ENCODE data around the gene RWDD3. TPM values are rescaled to one million over a fixed set of nuclear protein-coding genes. Genes with fewer than 3 reads are reported as not detected.

RWDD3 gene
- total and polyA plus RNA-seq, 2 donors (not counting 3 experiments of a cell fraction or from before 2014, with no cell fraction given): 9.3 to 12.1 TPM

DNA sequence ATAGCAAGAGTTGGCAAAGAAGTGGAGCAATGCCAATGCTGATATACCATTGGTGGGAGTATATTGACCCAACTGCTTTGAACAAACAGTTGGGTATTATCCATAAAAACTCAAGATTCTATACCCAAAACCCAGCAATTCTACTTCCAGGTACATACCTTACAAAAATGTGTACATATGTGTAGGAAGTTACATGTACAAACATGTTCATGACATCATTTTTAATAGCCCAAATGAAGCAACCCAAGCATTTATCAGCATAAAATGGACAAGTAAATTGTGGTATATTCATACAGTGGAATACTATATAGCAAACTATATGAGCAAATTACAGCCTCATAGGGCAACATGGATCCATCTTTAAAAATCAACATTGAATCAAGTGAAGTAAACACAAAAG, 20.9 kb downstream of the RWDD3 start:
- no peaks in the 10 kb centered on the region for H3K36me3 ChIP-seq (ENCODE audit: control insufficient read depth in 2 of 2, extremely low read depth in 1 of 2, insufficient read depth in 2 of 2, low read length in 2 of 2)
- H3K9me3 ChIP-seq (replicated peaks; ENCODE audit: control insufficient read depth, insufficient read depth, low read length): no peaks in the 10 kb centered on the region
- H3K4me1 ChIP-seq (ENCODE audit: control insufficient read depth, extremely low read depth, insufficient read depth, low read length): no peaks in the 10 kb centered on the region
- no peak overlapping the region for H3K4me3 ChIP-seq (replicated peaks in 1 of 3; ENCODE audit: insufficient read depth in 1 of 3, low read depth in 1 of 3, low read length in 3 of 3)
- no peaks in the 10 kb centered on the region for H3K79me2 ChIP-seq (ENCODE audit: control insufficient read depth, insufficient read depth, low read length)
- ChIA-PET POLR2A (no interaction called here), CTCF (interaction anchor here (1.6 kb wide), 1 partner anchor 21 kb away, joined by 4 read pairs; no protein-coding TSS in a partner anchor)
- DNase-seq (ENCODE audit: low read depth, low spot score): no peak
- intact Hi-C loops (cut with micrococcal nuclease): no loop called here
- H4K20me1 ChIP-seq (replicated peaks; ENCODE audit: control insufficient read depth, extremely low read depth, insufficient read depth, low read length): no peaks in the 10 kb centered on the region
- dilution Hi-C loops (cut with MboI; ENCODE audit: extremely low pct_ligation_motif_present, low sequenced_read_pairs): no loop called here
- H3K9me1 ChIP-seq (replicated peaks; ENCODE audit: control insufficient read depth, extremely low read depth, insufficient read depth, low read length): no peaks in the 10 kb centered on the region
- no peak overlapping the region for H3K27ac ChIP-seq (ENCODE audit: insufficient read depth, low read depth, low read length)
- no peak for FAIRE-seq
- BruUV-seq (replicated peaks): no TSS peak
- TF ChIP-seq MAX (IDR thresholded peaks at IDR 0.05; ENCODE audit: insufficient read depth, insufficient read length) (no peak), EZH2 (IDR thresholded peaks at IDR 0.05; ENCODE audit: borderline replicate concordance, low read depth, low read length, severe bottlenecking) (no peak)
- no peaks in the 10 kb centered on the region for H3K27me3 ChIP-seq (ENCODE audit: control insufficient read depth in 2 of 2, insufficient read depth in 2 of 2, low read length in 2 of 2)
- no peak overlapping the region for H3K4me2 ChIP-seq (ENCODE audit: insufficient read depth, low read length)
- no peak overlapping the region for H3K9ac ChIP-seq (replicated peaks; ENCODE audit: extremely low read depth, insufficient read depth, low read length)
- no peak overlapping the region for H2AFZ ChIP-seq (ENCODE audit: low read depth, low read length)

- Histone ChIP-seq H3K9me1 (replicated peaks; ENCODE audit: control insufficient read depth, extremely low read depth, insufficient read depth, low read length) (no peaks in the 10 kb centered on the region), H4K20me1 (replicated peaks; ENCODE audit: control insufficient read depth, extremely low read depth, insufficient read depth, low read length) (no peaks in the 10 kb centered on the region), H3K9ac (replicated peaks; ENCODE audit: extremely low read depth, insufficient read depth, low read length) (no peak overlapping the region), H3K4me3 (replicated peaks in 1 of 3; ENCODE audit: insufficient read depth in 1 of 3, low read depth in 1 of 3, low read length in 3 of 3) (no peak overlapping the region), H3K4me1 (ENCODE audit: control insufficient read depth, extremely low read depth, insufficient read depth, low read length) (no peaks in the 10 kb centered on the region), H3K27me3 (ENCODE audit: control insufficient read depth in 2 of 2, insufficient read depth in 2 of 2, low read length in 2 of 2) (no peaks in the 10 kb centered on the region), H2AFZ (ENCODE audit: low read depth, low read length) (no peak overlapping the region), H3K9me3 (replicated peaks; ENCODE audit: control insufficient read depth, insufficient read depth, low read length) (no peaks in the 10 kb centered on the region), H3K27ac (ENCODE audit: insufficient read depth, low read depth, low read length) (no peak overlapping the region), H3K79me2 (ENCODE audit: control insufficient read depth, insufficient read depth, low read length) (no peaks in the 10 kb centered on the region), H3K4me2 (ENCODE audit: insufficient read depth, low read length) (no peak overlapping the region), H3K36me3 (ENCODE audit: control insufficient read depth in 2 of 2, extremely low read depth in 1 of 2, insufficient read depth in 2 of 2, low read length in 2 of 2) (no peaks in the 10 kb centered on the region)
- dilution Hi-C loops (cut with MboI; ENCODE audit: extremely low pct_ligation_motif_present, low sequenced_read_pairs): no loop called here
- BruUV-seq (replicated peaks): no TSS peak
- TF ChIP-seq MYC (IDR thresholded peaks at IDR 0.05; ENCODE audit: low read depth, low read length): no peak
- ChIA-PET CTCF (interaction anchor here (1.6 kb wide), 1 partner anchor 22 kb away, joined by 4 read pairs; no protein-coding TSS in a partner anchor), POLR2A (no interaction called here)
- FAIRE-seq (no peak), DNase-seq (ENCODE audit: low read depth, low spot score) (no peak)
- intact Hi-C loops (cut with micrococcal nuclease): no loop called here
Observed at GRCh38 chr1:95255826-95256225, 21.8 kb downstream of the RWDD3 start.
